IMR-90 (cell line): ENCODE measurements around the gene MAPKAPK2. TPM values are rescaled to one million over a fixed set of nuclear protein-coding genes. Genes with fewer than 3 reads are reported as not detected.

Source experiments
- ATAC-seq: fragments of 200-7000 bp; cut with Tn5 transposase; 2 replicates; pipeline ENCODE4 v1.9.1; 2020; ENCODE audit warnings: low read depth, mild to moderate bottlenecking, moderate library complexity
- BruUV-seq: library from RNA; stranded (reverse); fragments of 400-500 nt; replicated peaks from 2 replicates; lab custom pipeline; 2021; lab: Mats Ljungman, UMichigan
- CTCF ChIA-PET: fragments of 300-600 bp; formaldehyde crosslinking; extraction: SDS; loops from one replicate; lab custom pipeline; 2021; ENCODE audit warnings: antibody characterized with exemption; lab: Yijun Ruan, JAX
- POLR2A ChIA-PET: fragments of 300-600 bp; sonication (Branson Sonifier 250); formaldehyde crosslinking; loops from one replicate; lab custom pipeline; 2022; ENCODE audit warnings: antibody characterized with exemption; ENCODE audit not compliant: unreplicated experiment; lab: Charles Lee
- DNase-seq: peaks from one replicate; pipeline ENCODE4 v3.0.0; 2013
- H2AFZ ChIP-seq: replicated peaks from 2 replicates; pipeline ENCODE3; 2013; ENCODE audit warnings: low read length, mild to moderate bottlenecking; ENCODE audit not compliant: poor library complexity
- H2AK5ac ChIP-seq: 2 replicates; pipeline ENCODE4 v1.6.1; 2013; ENCODE audit warnings: low read depth, low read length, inconsistent platforms
- H2AK9ac ChIP-seq: replicated peaks from 2 replicates; pipeline ENCODE3; 2013; ENCODE audit warnings: mild to moderate bottlenecking, low read depth, low read length, moderate library complexity; ENCODE audit not compliant: poor library complexity
- H2BK120ac ChIP-seq: 2 replicates; pipeline ENCODE4 v1.6.1; 2013; ENCODE audit warnings: low read depth, low read length, inconsistent platforms
- H2BK15ac ChIP-seq: 3 replicates; pipeline ENCODE4 v1.6.1; 2013; ENCODE audit warnings: low read depth, low read length, inconsistent platforms
- H2BK20ac ChIP-seq: 2 replicates; pipeline ENCODE4 v1.6.1; 2013; ENCODE audit warnings: low read depth, mild to moderate bottlenecking, inconsistent platforms, low read length, moderate library complexity
- H2BK5ac ChIP-seq: 2 replicates; pipeline ENCODE4 v1.6.1; 2013; ENCODE audit warnings: mild to moderate bottlenecking, low read depth, low read length, inconsistent platforms; ENCODE audit not compliant: poor library complexity, severe bottlenecking
- H3K14ac ChIP-seq: replicated peaks from 2 replicates; pipeline ENCODE4 v1.6.1; 2013; ENCODE audit warnings: low read depth, low read length, inconsistent platforms
- H3K18ac ChIP-seq: 2 replicates; pipeline ENCODE4 v1.6.1; 2013; ENCODE audit warnings: low read depth, low read length, control low read depth
- H3K23ac ChIP-seq: 2 replicates; pipeline ENCODE4 v1.6.1; 2013; ENCODE audit warnings: low read depth, low read length, inconsistent platforms
- H3K27ac ChIP-seq: 2 replicates; pipeline ENCODE4 v1.5.1; 2013; ENCODE audit warnings: mild to moderate bottlenecking, control low read depth, low read length; ENCODE audit not compliant: insufficient read depth
- H3K27me3 ChIP-seq: 2 replicates; pipeline ENCODE4 v1.6.1; 2013; ENCODE audit warnings: low read length; ENCODE audit not compliant: control insufficient read depth, insufficient read depth
- H3K36me3 ChIP-seq: 2 replicates; pipeline ENCODE4 v1.6.1; 2013; ENCODE audit warnings: low read length, mixed read lengths; ENCODE audit not compliant: control insufficient read depth, insufficient read depth
- H3K4ac ChIP-seq: 2 replicates; pipeline ENCODE4 v1.6.1; 2013; ENCODE audit warnings: low read depth, low read length, inconsistent platforms
- H3K4me1 ChIP-seq: 2 replicates; pipeline ENCODE4 v1.6.1; 2013; ENCODE audit warnings: low read length, mixed read lengths; ENCODE audit not compliant: control insufficient read depth, insufficient read depth
- H3K4me2 ChIP-seq: 2 replicates; pipeline ENCODE4 v1.6.1; 2013; ENCODE audit warnings: low read depth, mild to moderate bottlenecking, control low read depth, low read length, moderate library complexity
- H3K4me3 ChIP-seq: 2 replicates; pipeline ENCODE4 v1.5.1; 2013; ENCODE audit warnings: low read depth, mild to moderate bottlenecking, control low read depth, low read length, moderate library complexity; ENCODE audit not compliant: insufficient read depth
- H3K56ac ChIP-seq: 2 replicates; pipeline ENCODE4 v1.6.1; 2013; ENCODE audit warnings: low read length, inconsistent platforms; ENCODE audit not compliant: insufficient read depth; ENCODE audit errors: extremely low read depth
- H3K79me1 ChIP-seq, 2 experiments: 2 replicates each; pipeline ENCODE4 v1.6.1; 2013; ENCODE audit warnings: low read length in 2 of 2, inconsistent platforms in 1 of 2, low read depth in 1 of 2
- H3K9ac ChIP-seq: 2 replicates; pipeline ENCODE4 v1.6.1; 2013; ENCODE audit warnings: low read depth, low read length, control low read depth
- H3K9me1 ChIP-seq: 2 replicates; pipeline ENCODE4 v1.6.1; 2013; ENCODE audit warnings: low read length, inconsistent platforms; ENCODE audit not compliant: insufficient read depth
- H3K9me3 ChIP-seq: 2 replicates; pipeline ENCODE4 v1.6.1; 2013; ENCODE audit warnings: low read length; ENCODE audit not compliant: control insufficient read depth, insufficient read depth
- H4K20me1 ChIP-seq: 2 replicates; pipeline ENCODE4 v1.6.1; 2013; ENCODE audit warnings: low read length, inconsistent platforms; ENCODE audit not compliant: insufficient read depth
- H4K5ac ChIP-seq: 2 replicates; pipeline ENCODE4 v1.6.1; 2013; ENCODE audit warnings: mild to moderate bottlenecking, low read depth, low read length, control low read depth
- H4K8ac ChIP-seq, 2 experiments: 2 replicates each; pipeline ENCODE4 v1.6.1; 2013; ENCODE audit warnings: low read depth in 2 of 2, low read length in 2 of 2, control low read depth in 1 of 2, inconsistent platforms in 1 of 2
- H4K91ac ChIP-seq: 2 replicates; pipeline ENCODE4 v1.6.1; 2013; ENCODE audit warnings: low read depth, low read length, inconsistent platforms; ENCODE audit not compliant: insufficient read depth
- MAFK ChIP-seq: IDR thresholded peaks from 2 replicates; pipeline ENCODE4 v1.6.1; 2012; ENCODE audit warnings: low read depth, low read length, improper control_type of control experiment
- RCOR1 ChIP-seq: IDR thresholded peaks from 2 replicates; pipeline ENCODE4 v1.6.1; 2012; ENCODE audit warnings: mild to moderate bottlenecking, low read length, improper control_type of control experiment; ENCODE audit not compliant: insufficient replicate concordance
- whole genome bisulfite sequencing, 2 experiments: methylation state at CpG; one replicate each; pipeline versions ENCODE4 v1.1.5 to v1.1.7; 2013; ENCODE audit warnings: missing lambda C conversion rate in 2 of 2; ENCODE audit not compliant: insufficient read length in 1 of 2; ENCODE audit errors: extremely low coverage in 2 of 2; 5-methylcytosine and 5-hydroxymethylcytosine counted together
- dilution Hi-C: fragments of 300-500 bp; cut with HindIII; formaldehyde crosslinking; loops from one replicate; pipeline ENCODE4 v1.14.3; 2018; ENCODE audit warnings: low sequenced_read_pairs; ENCODE audit not compliant: unreplicated experiment
- in situ Hi-C: fragments of 300-500 bp; cut with MboI; formaldehyde crosslinking; loops from 3 replicates; pipeline ENCODE4 v1.14.3; 2019; ENCODE audit warnings: low sequenced_read_pairs, inconsistent platforms, mixed read lengths
- intact Hi-C: fragments of 100-400 bp; cut with micrococcal nuclease; formaldehyde crosslinking; loops from 2 replicates; pipeline ENCODE4 v1.10.0; 2022
- polyA plus RNA-seq, 3 experiments: library from polyadenylated mRNA; depleted of rRNA; stranded (reverse); fragments of >200 nt; gene quantifications; 2 replicates each; pipeline ENCODE4 v1.2.3, GENCODE V29; 2012; ENCODE audit warnings: low replicate concordance in 1 of 3
- total RNA-seq: library from RNA; depleted of rRNA; stranded (reverse); fragments of >200 nt; gene quantifications from 2 replicates; pipeline ENCODE4 v1.2.3, GENCODE V29; 2012

MAPKAPK2 gene
- total and polyA plus RNA-seq, 2 of the 4 experiments (the other 2 are of a cell fraction) = 56.5 to 66.4 TPM

DNA sequence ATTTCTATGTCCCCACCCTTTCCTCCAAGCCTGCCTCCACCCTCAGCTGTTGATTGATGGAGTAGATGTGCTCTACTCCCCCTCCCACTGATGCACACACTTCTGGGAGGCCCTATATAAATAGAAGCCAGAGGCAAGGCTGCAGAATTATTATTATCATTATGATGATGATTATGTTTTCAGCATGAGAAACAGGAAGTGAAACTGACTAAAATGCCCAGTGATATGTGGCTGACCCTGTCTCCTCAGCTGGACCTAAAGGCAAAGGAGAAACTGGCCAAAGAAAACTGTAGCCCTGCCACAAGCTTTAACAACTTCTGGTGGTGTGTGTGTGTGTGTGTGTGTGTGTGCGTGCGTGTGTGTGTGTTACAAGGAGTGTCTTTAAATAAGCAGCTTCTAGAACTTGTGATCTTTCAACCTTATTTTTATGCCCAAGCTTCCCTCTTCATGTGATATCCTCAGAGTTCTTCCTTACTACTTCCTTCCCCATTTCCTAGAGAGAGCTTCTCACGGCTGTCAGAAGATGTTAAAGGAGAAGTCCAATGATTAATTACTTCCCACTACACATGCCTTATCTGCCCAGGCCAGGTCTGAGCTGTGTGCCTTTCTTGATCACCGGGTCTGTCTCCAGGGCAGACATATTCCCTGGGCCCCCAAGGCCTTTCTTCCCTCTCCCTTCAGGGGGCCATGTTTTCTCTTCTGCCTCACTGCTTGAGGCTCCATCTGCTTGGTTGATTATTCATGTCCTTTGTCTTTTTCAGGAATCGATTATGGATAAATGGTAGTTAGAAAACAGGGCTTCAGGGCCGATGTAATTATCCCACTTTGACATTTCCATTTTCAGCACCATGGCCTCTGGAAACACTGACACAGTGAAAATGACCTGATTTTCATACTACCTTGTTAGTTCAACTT lies 11.6 kb upstream of the MAPKAPK2 start:
- Histone ChIP-seq H3K9me3 (no peaks in the 10 kb centered on the region), H2AK9ac (no peak overlapping the region), H3K9ac (no peak overlapping the region), H4K91ac (peak overlapping the region; percentile 10), H3K36me3 (no peaks in the 10 kb centered on the region), H3K27me3 (no peaks in the 10 kb centered on the region), H3K9me1 (peaks cover 13% of the 10 kb centered on the region), H3K79me1 (peaks cover 0 to 7% of the 10 kb centered on the region in 2 experiments; a peak in 1 of 4 replicates), H4K5ac (peak overlapping the region; percentile 15), H2BK15ac (peak overlapping the region; percentile 72; the same call in 1 of the 3 replicates), H3K18ac (peak overlapping the region; percentile 63), H2AFZ (no peak overlapping the region), H3K23ac (no peak overlapping the region), H3K27ac (no peak overlapping the region), H3K4me2 (no peak overlapping the region), H2BK5ac (no peak overlapping the region), H2AK5ac (peak overlapping the region; percentile 40; the same call in 1 of the 2 replicates), H3K14ac (peak overlapping the region; percentile 18; the same call in 1 of the 2 replicates), H3K56ac (no peak overlapping the region), H4K20me1 (0 out of 2 replicates have a peak, but pooled peaks cover 3% of the 10 kb centered on the region), H3K4me1 (peaks cover 19% of the 10 kb centered on the region), H4K8ac (peak overlapping the region in 1 of 2 experiments; percentile 40; a peak in 1 of 4 replicates), H3K4ac (peak overlapping the region; percentile 19), H2BK120ac (0 out of 2 replicates have a peak overlapping the region, but pooled peaks have one; percentile 6), H3K4me3 (no peak overlapping the region), H2BK20ac (0 out of 2 replicates have a peak overlapping the region, but pooled peaks have one; percentile 16)
- ATAC-seq = no peak
- dilution Hi-C loops (no loop called here), intact Hi-C loops (no loop called here), in situ Hi-C loops (no loop called here)
- TF ChIP-seq MAFK (no peak), RCOR1 (no peak)
- POLR2A ChIA-PET = interaction anchor here (0.6 kb wide), 1 partner anchor 29 kb away, joined by 10 read pairs; no protein-coding TSS in a partner anchor
- peak; percentile 66 for DNase-seq
- CTCF ChIA-PET = interaction anchor here (3.3 kb wide), 1 partner anchor 9 kb away, joined by 14 read pairs; no protein-coding TSS in a partner anchor
- no CpG with 5 or more reads among the region's 6 CpGs for WGBS, 2 experiments
- BruUV-seq = no TSS peak
